Neural progenitor cell (in vitro differentiated cells): ENCODE measurements around the gene SERPINF2.

ENCODE experiments used
- CTCF ChIP-seq: fragments of 200-600 bp; sonication (generic); IDR thresholded peaks from 2 replicates; pipeline ENCODE4 v1.5.1; 2017; ENCODE audit warnings: antibody characterized with exemption, mild to moderate bottlenecking
- EZH2 ChIP-seq: fragments of 200-600 bp; sonication (generic); IDR thresholded peaks from 2 replicates; pipeline ENCODE4 v1.6.1; 2017; ENCODE audit warnings: antibody characterized with exemption, mild to moderate bottlenecking, moderate library complexity

- TF ChIP-seq CTCF (no peak), EZH2 (no peak)
Observed at GRCh38 chr17:1800712-1801111, 58.0 kb downstream of the SERPINF2 start.
